ENCODE data around the gene LGALS12. TPM values are rescaled to one million over a fixed set of nuclear protein-coding genes. Genes with fewer than 3 reads are reported as not detected.
A peak's percentile ranks its signal among the peaks of the same experiment; 100 is the strongest.
"Not testable (repeated sequence)": the region's sequence is repeated elsewhere in the genome, so short reads cannot be mapped to it uniquely, and the experiment has no call there.

Gene LGALS12
- total RNA-seq, 1 donor from 2014 or later, result not detected

- DNase-seq (ENCODE audit: low read depth in 2 of 2), result no peak
Observed at GRCh38 chr11:63504933-63505586, 824 bp upstream of the LGALS12 start.

- no peak for DNase-seq (ENCODE audit: low read depth in 2 of 2)
Observed at GRCh38 chr11:63506876-63507275, 992 bp downstream of the LGALS12 start.

GRCh38 chr11:63507511-63507910 lies 1.6 kb downstream of the LGALS12 start:
- no peak for DNase-seq (ENCODE audit: low read depth in 2 of 2)

DNA sequence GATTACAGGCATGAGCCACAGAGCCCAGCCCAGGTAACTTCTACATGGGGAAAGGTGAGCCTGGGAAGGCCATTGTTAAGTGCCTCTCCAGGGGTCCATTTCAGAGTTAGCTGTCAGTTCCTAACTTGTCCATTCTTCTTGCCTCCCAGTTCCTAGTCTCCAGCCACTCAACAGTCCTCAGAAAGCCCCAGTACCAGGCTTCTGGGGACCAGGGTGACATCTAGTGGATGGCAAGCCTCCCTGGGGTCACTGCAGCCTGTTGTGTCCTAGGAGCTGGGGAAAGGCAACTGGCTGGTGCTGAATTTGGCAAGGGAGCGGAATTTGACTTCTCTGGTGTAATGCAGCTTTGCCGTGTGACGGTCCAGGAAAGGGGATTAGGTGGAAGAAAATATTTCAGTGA lies 2.1 kb downstream of the LGALS12 start:
- peak; percentile 14 to 18 for DNase-seq (ENCODE audit: low read depth in 2 of 2)

DNA sequence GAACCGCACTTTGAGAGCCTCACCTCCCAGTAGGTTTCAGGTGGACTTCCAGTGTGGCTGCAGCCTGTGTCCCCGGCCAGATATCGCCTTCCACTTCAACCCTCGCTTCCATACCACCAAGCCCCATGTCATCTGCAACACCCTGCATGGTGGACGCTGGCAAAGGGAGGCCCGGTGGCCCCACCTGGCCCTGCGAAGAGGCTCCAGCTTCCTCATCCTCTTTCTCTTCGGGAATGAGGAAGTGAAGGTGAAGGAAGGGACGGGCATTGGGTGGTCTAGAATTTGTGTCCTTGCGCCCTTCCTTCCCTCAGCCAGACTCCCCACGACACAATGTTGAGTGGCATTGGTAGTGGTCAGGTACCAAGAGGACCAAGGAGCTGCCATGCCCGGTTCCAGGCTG lies 2.9 kb downstream of the LGALS12 start:
- DNase-seq (ENCODE audit: low read depth in 2 of 2), result no peak

- no peak for DNase-seq (ENCODE audit: low read depth in 2 of 2)
Observed at GRCh38 chr11:63510360-63511047, 4.6 kb downstream of the LGALS12 start.

DNA sequence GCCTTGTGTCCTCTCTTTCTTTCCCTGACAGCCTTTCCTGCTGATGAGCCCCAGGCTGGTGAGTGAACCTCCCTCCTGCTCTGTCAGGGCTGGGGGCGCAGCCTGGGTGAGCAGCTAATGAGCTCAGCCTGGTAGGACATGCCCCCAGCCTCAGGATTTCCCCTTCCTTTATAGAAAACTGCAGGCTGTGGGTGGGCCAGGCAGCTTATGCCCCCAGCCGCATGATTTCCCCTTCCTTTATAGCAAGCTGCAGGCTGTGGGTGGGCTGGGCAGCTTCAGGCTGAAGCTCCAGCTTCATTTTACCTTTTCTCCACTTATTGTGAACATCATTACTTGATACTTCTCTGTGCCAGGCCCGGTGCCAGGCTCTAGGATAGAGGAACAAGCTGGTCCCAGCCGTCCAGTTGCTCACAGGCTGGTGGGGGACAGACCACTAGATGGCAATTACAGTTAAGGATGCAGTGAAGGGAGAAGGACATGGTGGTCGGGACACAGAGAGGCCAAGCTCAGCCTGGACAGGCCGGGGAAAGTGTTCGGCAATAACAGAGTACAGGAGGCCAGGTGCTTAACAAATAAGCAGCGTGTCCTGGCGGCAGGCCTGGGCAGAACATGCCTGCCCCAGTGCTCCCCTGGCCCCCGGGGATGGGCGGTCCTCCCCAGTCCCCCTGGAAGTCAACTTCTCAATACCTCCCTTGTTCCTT lies 5.3 kb downstream of the LGALS12 start:
- peak in 1 of 2 donors; percentile 18 for DNase-seq (ENCODE audit: low read depth in 2 of 2)

- no peak for DNase-seq (ENCODE audit: low read depth in 2 of 2)
Observed at GRCh38 chr11:63512816-63513215, 6.9 kb downstream of the LGALS12 start.

GRCh38 chr11:63516109-63516508 lies 10.2 kb downstream of the LGALS12 start:
- no peak for DNase-seq (ENCODE audit: low read depth in 2 of 2)

DNA sequence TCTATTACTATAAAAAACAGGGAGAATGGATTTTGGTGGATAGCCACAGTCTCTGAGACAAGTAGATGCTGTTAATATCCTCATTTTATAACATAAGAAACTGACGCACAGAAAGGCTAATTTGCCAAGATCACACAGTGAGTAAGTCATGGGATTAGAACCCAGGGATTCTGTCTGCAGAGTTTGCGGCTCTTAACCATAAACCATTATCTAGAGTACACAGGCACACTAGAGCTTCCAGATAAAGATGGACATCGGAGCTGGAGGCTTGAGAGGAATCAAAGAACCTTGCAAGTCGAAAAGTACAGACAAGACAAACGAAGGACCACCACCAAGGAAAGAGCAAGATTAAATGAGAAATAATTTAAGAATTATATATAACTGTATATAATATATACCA lies 11.3 kb downstream of the LGALS12 start:
- no peak for DNase-seq (ENCODE audit: low read depth in 2 of 2)

DNA sequence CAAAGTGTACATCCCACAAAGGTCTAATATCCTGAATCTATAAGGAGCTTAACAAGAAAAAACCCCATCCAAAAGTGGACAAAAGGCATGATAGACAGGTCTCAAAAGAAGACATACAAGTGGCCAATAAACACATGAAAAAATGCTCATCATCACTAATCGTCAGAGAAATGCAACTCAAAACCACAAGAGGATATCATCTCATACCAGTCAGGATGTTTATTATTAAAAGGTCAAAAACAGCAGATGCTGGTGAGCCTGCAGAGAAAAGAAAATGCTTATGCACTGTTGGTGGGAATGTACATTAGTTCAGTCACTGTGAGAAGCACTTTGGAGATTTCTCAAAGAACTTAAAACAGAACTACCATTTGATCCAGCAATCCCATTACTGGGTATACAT lies 12.7 kb downstream of the LGALS12 start:
- DNase-seq (ENCODE audit: low read depth in 2 of 2), result peak in 1 of 2 donors; percentile 69

- no peak for DNase-seq (ENCODE audit: low read depth in 2 of 2)
Observed at GRCh38 chr11:63520606-63521170, 14.8 kb downstream of the LGALS12 start.

DNA sequence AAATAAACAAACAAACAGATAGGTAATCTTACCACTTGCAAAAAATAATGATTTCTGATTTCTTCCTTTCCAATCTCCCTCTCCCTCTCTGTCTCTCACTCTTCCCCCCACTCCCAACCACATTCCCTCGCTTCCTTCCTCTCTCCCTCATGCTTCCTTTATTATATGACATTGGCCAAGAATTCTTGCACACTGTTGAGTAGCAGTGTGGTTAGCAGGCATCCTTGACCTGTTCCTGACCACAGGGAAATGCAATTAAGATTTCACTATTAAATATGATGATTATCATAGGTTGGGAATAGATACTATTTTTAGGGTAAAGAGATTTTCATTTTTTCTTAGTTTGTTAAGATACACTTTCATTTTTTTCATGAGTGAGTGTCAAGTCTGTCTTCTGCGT lies 16.0 kb downstream of the LGALS12 start:
- DNase-seq (ENCODE audit: low read depth in 2 of 2), result no peak

DNA sequence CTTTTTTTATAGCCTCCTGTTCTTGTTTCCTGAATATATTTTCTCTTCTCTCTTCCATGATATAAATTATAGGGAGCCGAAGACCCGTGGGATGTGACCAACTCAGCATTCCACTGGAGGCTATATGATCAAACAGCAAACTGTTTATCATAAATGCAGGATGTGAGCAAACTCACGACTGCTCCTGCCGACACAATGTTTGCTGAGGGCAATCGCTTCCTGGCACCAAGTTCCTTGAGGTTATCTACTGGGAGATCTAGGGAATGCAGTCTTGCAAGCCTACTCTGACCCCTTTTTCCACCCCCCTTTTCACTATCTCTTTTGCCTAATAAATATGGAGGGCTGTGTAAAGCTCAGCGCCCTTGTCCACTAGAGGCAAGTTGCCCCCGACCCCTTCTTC lies 17.3 kb downstream of the LGALS12 start:
- no peak for DNase-seq (ENCODE audit: low read depth in 2 of 2)

DNA sequence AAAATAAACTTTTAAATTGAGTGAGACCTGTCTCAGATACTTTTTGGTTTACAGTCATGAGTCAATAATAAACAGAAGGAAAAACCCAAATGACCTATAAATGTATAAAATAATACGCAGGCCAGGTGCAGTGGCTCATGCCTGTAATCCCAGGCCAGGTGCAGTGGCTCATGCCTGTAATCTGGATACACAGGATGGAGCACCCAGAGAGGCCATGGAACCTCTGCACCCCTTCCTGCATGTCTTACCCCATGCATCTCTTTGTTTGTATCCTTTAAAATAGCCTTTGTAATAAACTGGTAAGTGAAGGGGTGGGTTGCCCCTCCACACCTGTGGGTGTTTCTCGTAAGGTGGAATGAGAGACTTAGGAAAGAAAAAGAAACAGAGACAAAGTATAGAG lies 21.8 kb downstream of the LGALS12 start:
- DNase-seq (ENCODE audit: low read depth in 2 of 2), result no peak

GRCh38 chr11:63528156-63528555 lies 22.3 kb downstream of the LGALS12 start:
- DNase-seq (ENCODE audit: low read depth in 2 of 2), result not testable (repeated sequence)

- not testable (repeated sequence) for DNase-seq (ENCODE audit: low read depth in 2 of 2)
Observed at GRCh38 chr11:63528729-63529278, 22.9 kb downstream of the LGALS12 start.

- DNase-seq (ENCODE audit: low read depth in 2 of 2), result not testable (repeated sequence)
Observed at GRCh38 chr11:63529373-63529772, 23.5 kb downstream of the LGALS12 start.

GRCh38 chr11:63530021-63530420 lies 24.1 kb downstream of the LGALS12 start:
- DNase-seq (ENCODE audit: low read depth in 2 of 2), result no peak

DNA sequence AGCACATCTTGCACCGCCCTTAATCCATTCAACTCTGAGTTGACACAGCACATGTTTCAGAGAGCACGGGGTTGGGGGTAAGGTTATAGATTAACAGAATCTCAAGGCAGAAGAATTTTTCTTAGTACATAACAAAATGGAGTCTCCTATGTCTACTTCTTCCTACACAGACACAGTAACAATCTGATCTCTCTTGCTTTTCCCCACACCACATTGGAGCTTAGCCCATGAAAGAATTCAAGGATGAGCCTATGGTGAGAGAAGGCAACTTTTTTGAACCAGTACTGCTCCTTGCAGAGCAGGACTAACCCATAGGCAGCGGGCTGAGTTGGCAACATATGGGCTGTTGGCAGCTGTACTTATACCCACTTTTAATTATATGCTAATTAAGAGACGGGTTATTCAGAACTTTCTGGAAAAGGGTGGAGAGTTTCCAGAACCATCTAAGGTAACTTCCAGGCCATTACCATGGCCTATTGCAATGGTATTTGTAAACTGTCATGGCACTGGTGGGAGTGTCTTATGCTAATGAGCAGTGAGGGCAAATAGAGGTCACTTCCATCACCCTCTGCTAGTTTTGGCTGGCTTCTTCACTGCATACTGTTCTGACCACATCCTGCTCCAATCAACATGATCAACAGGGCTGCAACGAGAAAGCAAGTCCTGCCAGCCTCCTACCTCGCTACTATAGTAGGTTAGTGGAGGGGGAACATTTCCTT lies 25.3 kb downstream of the LGALS12 start:
- DNase-seq (ENCODE audit: low read depth in 2 of 2), result peak; percentile 78 to 80

- DNase-seq (ENCODE audit: low read depth in 2 of 2), result no peak
Observed at GRCh38 chr11:63532117-63532516, 26.2 kb downstream of the LGALS12 start.
